CD4-positive, alpha-beta T cell treated with Interleukin-6 for 4 hours (primary cell): ENCODE measurements around the gene SYNJ2BP.
"Not testable (repeated sequence)": the region's sequence is repeated elsewhere in the genome, so short reads cannot be mapped to it uniquely, and the experiment has no call there.

Experiments used
- DNase-seq: peaks from one replicate; pipeline ENCODE4 v3.0.0-alpha.2; 2020; ENCODE audit warnings: mixed read lengths

SYNJ2BP gene

DNA sequence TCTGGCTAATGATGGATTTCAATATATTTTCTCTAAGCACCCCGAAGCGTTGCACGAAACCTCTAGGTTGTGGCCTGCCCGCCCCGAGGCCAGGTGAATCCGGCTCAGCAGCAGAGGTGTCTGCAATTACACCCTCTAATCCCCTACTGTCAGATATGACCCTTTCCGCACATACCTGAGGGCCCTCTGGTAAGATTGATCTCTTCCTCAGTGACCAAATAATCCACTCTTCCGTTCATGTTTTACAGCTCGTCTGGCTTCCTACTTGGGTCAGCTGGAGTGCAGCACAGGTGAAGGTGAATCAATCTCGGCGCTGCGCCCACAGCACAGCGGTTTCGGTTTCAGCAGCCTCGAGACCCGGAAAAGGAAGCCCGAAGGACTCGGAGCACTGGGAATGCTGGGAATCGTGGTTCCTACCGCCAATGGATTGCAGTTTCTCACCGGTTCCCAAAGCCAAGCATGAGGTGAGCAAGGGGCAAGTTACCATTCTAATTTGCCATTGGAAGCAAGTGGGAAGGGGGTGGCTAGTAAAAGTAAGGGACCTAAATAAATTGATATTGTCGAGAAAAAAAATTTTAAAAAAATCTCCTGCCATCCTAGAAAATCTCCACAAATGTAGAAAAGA, at the start of gene SYNJ2BP:
TSS of gene SYNJ2BP (minus strand) at position 366 of the 625 bp plus-strand sequence. CDS start at position 239, 127 bp downstream.
- peak; percentile 75 for DNase-seq

- DNase-seq, result no peak
These were observed 37.8 kb upstream of the SYNJ2BP start for GRCh38 chr14:70454731-70455130.

DNA sequence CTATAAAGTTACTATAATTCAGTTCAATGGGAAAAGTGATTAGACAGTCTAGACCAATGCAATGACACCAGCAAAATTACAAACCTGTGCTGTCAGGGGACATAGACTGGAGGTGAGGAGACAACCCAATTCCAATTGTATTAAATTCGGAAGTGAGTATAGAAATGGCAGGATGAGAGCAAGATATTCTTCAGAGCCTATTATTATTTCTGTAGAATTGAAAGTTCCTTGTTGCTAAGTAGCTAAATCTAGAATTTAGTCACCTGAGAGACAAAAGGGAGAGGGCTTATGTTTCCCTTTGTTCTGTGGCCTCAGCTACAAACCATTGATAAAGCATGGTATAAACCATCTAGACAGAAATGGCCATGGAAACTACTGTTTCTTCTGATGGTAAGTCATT, 35.0 kb upstream of the SYNJ2BP start, which contains the start of gene ADAM21:
TSS of gene ADAM21 (plus strand) at position 301 of the 400 bp plus-strand sequence. CDS start 5,326 bp downstream, outside the sequence.
- DNase-seq, result no peak

- no peak for DNase-seq
These were observed 31.9 kb upstream of the SYNJ2BP start for GRCh38 chr14:70448633-70449340.

- DNase-seq, result no peak
These were observed 25.9 kb upstream of the SYNJ2BP start for GRCh38 chr14:70442750-70443149.

DNA sequence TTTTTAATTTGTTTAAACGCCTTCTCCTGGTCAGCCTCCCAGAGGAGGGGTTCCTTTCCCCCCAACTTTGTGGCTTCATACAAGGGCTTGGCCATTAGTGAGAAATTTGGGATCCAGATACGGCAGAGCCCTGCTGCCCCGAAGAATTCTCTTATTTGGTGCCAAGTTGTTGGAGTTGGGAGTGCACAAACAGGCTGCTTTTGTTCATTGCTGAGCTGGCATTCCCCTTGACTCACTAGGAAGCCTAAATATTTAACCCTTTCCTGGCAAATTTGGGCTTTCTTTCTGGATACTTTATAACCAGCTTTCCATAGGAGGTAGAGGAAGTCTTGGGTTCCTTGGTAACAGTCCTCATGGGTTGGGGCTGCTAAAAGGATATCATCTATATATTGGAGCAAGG, 24.8 kb upstream of the SYNJ2BP start:
- no peak for DNase-seq

- no peak for DNase-seq
These were observed 20.0 kb upstream of the SYNJ2BP start for GRCh38 chr14:70436867-70437266.

- not testable (repeated sequence) for DNase-seq
These were observed 9.7 kb upstream of the SYNJ2BP start for GRCh38 chr14:70426555-70426954.

GRCh38 chr14:70425354-70425753, 8.5 kb upstream of the SYNJ2BP start:
- DNase-seq, result no peak

GRCh38 chr14:70422538-70422937, 5.6 kb upstream of the SYNJ2BP start:
- DNase-seq, result no peak

- not testable (repeated sequence) for DNase-seq
These were observed 2.5 kb upstream of the SYNJ2BP start for GRCh38 chr14:70419270-70419931.

- DNase-seq, result no peak
These were observed 559 bp downstream of the SYNJ2BP start for GRCh38 chr14:70416338-70416724.

- DNase-seq, result no peak
These were observed 1.1 kb downstream of the SYNJ2BP start for GRCh38 chr14:70415788-70416187.

GRCh38 chr14:70407621-70408020, 9.3 kb downstream of the SYNJ2BP start:
- no peak for DNase-seq

DNA sequence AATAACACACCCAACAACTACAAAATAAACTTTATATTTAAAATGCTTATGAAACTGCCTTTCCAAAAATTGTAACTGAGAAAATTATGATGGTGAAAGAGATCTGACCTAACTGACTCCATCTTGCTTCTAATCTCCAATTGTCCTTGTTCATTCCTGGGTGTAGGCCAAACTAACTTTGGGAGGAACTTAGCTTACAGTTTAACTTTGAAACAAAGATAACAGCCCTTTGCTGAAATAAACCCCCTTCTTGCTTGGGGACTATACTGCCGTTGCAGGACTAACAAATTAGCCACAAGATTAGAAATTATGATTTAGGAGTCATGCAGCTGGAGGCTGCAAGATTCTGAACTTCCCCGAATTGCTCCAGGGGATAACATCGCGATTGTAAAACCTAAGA, 10.7 kb downstream of the SYNJ2BP start:
- DNase-seq, result not testable (repeated sequence)

DNA sequence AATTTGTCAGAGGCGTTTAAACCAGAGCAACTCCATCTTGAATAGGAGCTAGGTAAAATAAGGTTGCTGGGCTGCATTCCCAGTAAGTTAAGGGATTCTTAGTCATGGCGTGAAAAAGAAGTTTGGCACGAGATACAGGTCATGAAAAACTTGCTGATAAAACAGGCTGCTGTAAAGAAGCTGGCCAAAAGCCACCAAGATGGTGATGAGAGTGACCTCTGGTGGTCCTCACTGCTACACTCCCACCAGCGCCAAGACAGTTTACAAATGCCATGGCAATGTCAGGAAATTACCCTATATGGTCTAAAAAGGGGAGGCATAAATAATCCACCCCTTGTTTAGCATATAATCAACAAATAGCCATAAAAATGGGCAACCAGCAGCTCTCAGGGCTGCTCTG, 13.6 kb downstream of the SYNJ2BP start:
- not testable (repeated sequence) for DNase-seq

GRCh38 chr14:70401643-70402042, 15.2 kb downstream of the SYNJ2BP start:
- no peak for DNase-seq

DNA sequence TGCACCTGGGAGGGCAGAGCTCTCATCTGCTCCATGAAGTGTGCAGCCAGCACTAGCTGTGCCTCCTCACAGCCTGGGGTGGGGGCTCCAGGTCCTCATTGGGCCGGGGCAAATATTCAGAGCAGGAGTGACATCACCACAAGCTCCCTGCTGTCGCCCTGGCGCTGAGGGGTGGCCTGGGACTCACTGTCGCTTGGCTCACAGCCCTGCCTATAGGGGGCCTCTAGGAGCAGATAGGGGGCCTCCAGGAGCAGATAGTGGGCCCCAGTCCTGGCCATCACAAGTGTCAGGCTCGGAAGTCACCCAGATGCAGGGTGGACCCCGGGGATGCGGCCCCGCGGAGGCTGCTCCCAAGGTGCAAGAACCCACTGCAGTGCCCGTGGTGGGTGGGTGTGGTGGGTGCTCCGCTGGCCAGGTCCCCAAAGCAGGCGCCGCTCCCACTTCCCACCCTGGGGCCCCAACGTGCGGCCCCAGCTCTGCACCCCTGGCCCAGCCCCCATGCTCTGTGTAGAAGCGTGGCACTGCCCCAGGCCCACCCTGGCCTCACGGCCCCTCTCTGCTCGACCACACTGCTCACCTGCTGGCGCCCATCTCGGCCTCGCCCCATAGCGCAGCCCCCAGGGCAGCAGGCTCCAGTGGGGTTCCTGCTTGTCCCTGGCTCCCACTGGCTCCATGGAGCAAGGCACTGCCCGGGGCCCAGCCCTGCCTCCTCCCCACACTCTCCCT, 18.0 kb downstream of the SYNJ2BP start:
- no peak for DNase-seq

GRCh38 chr14:70398280-70398679, 18.6 kb downstream of the SYNJ2BP start:
- no peak for DNase-seq

DNA sequence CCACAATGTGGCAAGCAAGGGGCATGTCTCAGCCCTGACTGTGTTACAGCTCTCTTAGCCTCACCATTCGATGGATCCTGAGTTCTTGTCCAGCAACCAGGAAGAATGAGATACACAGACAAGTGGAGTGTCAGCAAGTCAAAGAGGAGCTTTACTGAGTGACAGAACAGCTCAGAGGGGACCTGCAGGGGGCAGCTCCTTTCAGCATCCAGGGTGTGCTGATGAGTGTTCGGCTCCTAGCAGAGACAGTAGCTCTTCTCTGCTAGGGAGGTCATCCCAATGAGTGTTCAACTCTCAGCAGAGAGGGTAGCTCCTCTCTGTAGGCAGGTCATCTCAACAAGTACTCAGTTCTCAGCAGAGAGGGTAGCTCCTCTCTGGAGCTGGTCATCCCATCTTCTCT, 19.1 kb downstream of the SYNJ2BP start:
- DNase-seq, result no peak

DNA sequence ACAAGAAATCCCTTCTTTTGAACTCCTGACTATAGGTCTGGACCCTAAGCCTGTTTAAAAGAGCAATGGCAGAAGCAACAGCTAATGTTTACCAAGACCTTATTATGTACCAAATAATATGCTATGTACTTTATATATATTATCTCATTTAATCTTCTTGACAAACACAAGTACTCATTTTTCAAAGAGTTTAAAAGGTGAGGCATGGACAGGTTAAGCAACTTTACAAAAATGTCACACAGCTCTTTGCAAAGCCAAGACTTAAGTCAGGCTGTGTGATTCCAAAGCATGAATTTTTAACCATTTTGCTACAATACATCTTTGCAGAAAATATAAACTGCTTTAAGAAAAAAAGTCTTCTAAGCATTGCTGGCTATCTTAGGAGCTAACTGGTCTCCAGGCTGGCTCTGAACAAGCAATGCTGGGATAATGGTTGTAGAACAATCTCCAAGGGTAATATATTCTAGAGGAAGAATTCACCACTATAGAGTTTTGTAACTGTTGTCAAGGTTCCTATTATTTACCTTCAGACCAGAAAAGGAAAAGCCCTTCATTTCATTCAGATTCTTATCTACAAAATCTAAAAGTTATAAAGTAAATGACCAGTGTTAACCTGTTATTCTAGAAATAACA, 22.1 kb downstream of the SYNJ2BP start:
- no peak for DNase-seq

DNA sequence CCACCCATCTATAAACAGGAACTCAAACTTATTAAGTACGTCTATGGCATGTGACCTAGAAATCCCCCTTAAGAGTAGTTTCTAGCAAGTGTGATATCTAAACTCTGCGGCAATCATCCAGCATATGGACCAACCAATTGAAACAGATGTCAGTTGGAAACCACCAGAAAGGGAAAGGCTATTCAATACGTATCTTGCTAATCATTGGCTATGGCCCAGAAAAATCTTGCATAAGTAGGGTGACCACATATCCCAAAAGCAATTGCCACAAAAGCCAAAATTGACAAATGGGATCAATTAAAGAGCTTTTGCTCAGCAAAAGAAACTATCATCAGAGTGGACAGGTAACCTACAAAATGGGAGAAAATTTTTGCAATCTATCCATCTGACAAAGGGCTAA, 24.2 kb downstream of the SYNJ2BP start:
- DNase-seq, result no peak
